ENCODE data around the gene CBLC. TPM values are rescaled to one million over a fixed set of nuclear protein-coding genes. Genes with fewer than 3 reads are reported as not detected.

Gene CBLC
- polyA plus RNA-seq, 1 experiment: not detected

GRCh38 chr19:44753932-44754749 is 23.5 kb upstream of the CBLC start:
- no peak for DNase-seq (ENCODE audit: low read depth)
- Histone ChIP-seq H3K27me3 (ENCODE audit: control insufficient read depth, insufficient read depth, low read length) (no peaks in the 10 kb centered on the region), H3K36me3 (ENCODE audit: control insufficient read depth, insufficient read depth, low read length) (peaks cover 46% of the 10 kb centered on the region), H3K4me3 (ENCODE audit: low read depth, low read length) (peak overlapping the region; percentile 44)
- CTCF ChIA-PET: interaction anchor here (1.0 to 2.1 kb wide), 6 partner anchors 9 to 30 kb away, joined by 3 to 11 read pairs (median 4); no protein-coding TSS in a partner anchor
- TF ChIP-seq CTCF (IDR thresholded peaks at IDR 0.05; ENCODE audit: insufficient read depth, low read depth, low read length): no peak
- POLR2A ChIA-PET: no interaction called here

GRCh38 chr19:44754750-44755080 is 23.0 kb upstream of the CBLC start:
- peaks cover 50% of the 10 kb centered on the region for H3K36me3 ChIP-seq (ENCODE audit: control insufficient read depth, insufficient read depth, low read length)
- TF ChIP-seq CTCF (IDR thresholded peaks at IDR 0.05; ENCODE audit: insufficient read depth, low read depth, low read length): no peak
- DNase-seq (ENCODE audit: low read depth): no peak
- no peaks in the 10 kb centered on the region for H3K27me3 ChIP-seq (ENCODE audit: control insufficient read depth, insufficient read depth, low read length)
- ChIA-PET POLR2A (no interaction called here), CTCF (interaction anchor here (0.7 to 3.7 kb wide), 7 partner anchors 10 to 65 kb away, joined by 3 to 33 read pairs (median 4); no protein-coding TSS in a partner anchor)
- H3K4me3 ChIP-seq (ENCODE audit: low read depth, low read length): no peak overlapping the region; the same call in 1 of the 2 replicates

- no peaks in the 10 kb centered on the region for H3K27me3 ChIP-seq (ENCODE audit: control insufficient read depth, insufficient read depth, low read length)
- ChIA-PET POLR2A (no interaction called here), CTCF (interaction anchor here (0.7 to 3.7 kb wide), 6 partner anchors 10 to 65 kb away, joined by 3 to 33 read pairs (median 4); no protein-coding TSS in a partner anchor)
- TF ChIP-seq CTCF (IDR thresholded peaks at IDR 0.05; ENCODE audit: insufficient read depth, low read depth, low read length): no peak
- DNase-seq (ENCODE audit: low read depth): no peak
- H3K4me3 ChIP-seq (ENCODE audit: low read depth, low read length): no peak overlapping the region
- H3K36me3 ChIP-seq (ENCODE audit: control insufficient read depth, insufficient read depth, low read length): peaks cover 49% of the 10 kb centered on the region
Observed at GRCh38 chr19:44755219-44755618, 22.5 kb upstream of the CBLC start.

GRCh38 chr19:44756089-44756562 is 21.6 kb upstream of the CBLC start:
- H3K27me3 ChIP-seq (ENCODE audit: control insufficient read depth, insufficient read depth, low read length): no peaks in the 10 kb centered on the region
- DNase-seq (ENCODE audit: low read depth): no peak
- ChIA-PET POLR2A (no interaction called here), CTCF (interaction anchor here (0.6 to 3.7 kb wide), 5 partner anchors 14 to 66 kb away, joined by 3 to 33 read pairs (median 5); no protein-coding TSS in a partner anchor)
- H3K4me3 ChIP-seq (ENCODE audit: low read depth, low read length): no peak overlapping the region
- H3K36me3 ChIP-seq (ENCODE audit: control insufficient read depth, insufficient read depth, low read length): peaks cover 46% of the 10 kb centered on the region
- no peak for TF ChIP-seq CTCF (IDR thresholded peaks at IDR 0.05; ENCODE audit: insufficient read depth, low read depth, low read length)

- POLR2A ChIA-PET: interaction anchor here (0.7 kb wide), 1 partner anchor 75 kb away, joined by 5 read pairs; no protein-coding TSS in a partner anchor
- peak overlapping the region; percentile 44 for H3K4me3 ChIP-seq (ENCODE audit: low read depth, low read length)
- DNase-seq (ENCODE audit: low read depth): no peak
- TF ChIP-seq CTCF (IDR thresholded peaks at IDR 0.05; ENCODE audit: insufficient read depth, low read depth, low read length): no peak
- H3K27me3 ChIP-seq (ENCODE audit: control insufficient read depth, insufficient read depth, low read length): no peaks in the 10 kb centered on the region
- peaks cover 44% of the 10 kb centered on the region for H3K36me3 ChIP-seq (ENCODE audit: control insufficient read depth, insufficient read depth, low read length)
- CTCF ChIA-PET: interaction anchor here (0.8 to 3.7 kb wide), 5 partner anchors 12 to 187 kb away, joined by 3 to 36 read pairs (median 9); no protein-coding TSS in a partner anchor
Observed at GRCh38 chr19:44757057-44757734, 20.5 kb upstream of the CBLC start.
